Caco-2 (cell line): ENCODE measurements around the gene PXN. TPM values are rescaled to one million over a fixed set of nuclear protein-coding genes. Genes with fewer than 3 reads are reported as not detected.

Experiments used
- BruUV-seq: library from RNA; stranded (reverse); fragments of 400-500 nt; replicated peaks from 2 replicates; lab custom pipeline; 2021; lab: Mats Ljungman, UMichigan
- CTCF ChIA-PET: fragments of 300-600 bp; sonication (Branson Sonifier 250); formaldehyde crosslinking; loops from one replicate; lab custom pipeline; 2022; ENCODE audit warnings: antibody characterized with exemption; lab: Charles Lee
- POLR2A ChIA-PET: fragments of 300-600 bp; sonication (Branson Sonifier 250); formaldehyde crosslinking; loops from one replicate; lab custom pipeline; 2022; ENCODE audit warnings: antibody characterized with exemption; lab: Charles Lee
- DNase-seq, 2 experiments: peaks; one replicate each; pipeline versions ENCODE4 v3.0.0 to v3.0.0-alpha.2; 2020 to 2022
- H3K27me3 ChIP-seq: replicated peaks from 2 replicates; pipeline ENCODE4 v1.6.0; 2011; ENCODE audit warnings: low read length; ENCODE audit not compliant: control insufficient read depth, insufficient read depth
- H3K36me3 ChIP-seq: 2 replicates; pipeline ENCODE4 v1.5.1; 2011; ENCODE audit warnings: low read length; ENCODE audit not compliant: control insufficient read depth, insufficient read depth
- H3K4me1 ChIP-seq: fragments of 250-450 bp; sonication (Bioruptor Pico); 2 replicates; pipeline ENCODE4 v1.5.1; 2020; ENCODE audit warnings: mild to moderate bottlenecking
- H3K4me3 ChIP-seq: 2 replicates; pipeline ENCODE4 v1.5.1; 2011; ENCODE audit warnings: low read depth, mild to moderate bottlenecking, control low read depth, low read length
- H3K9me3 ChIP-seq: fragments of 250-450 bp; sonication (Bioruptor Pico); 2 replicates; pipeline ENCODE4 v1.5.1; 2020; ENCODE audit warnings: mild to moderate bottlenecking, moderate library complexity
- H3K27ac Mint-ChIP-seq: one replicate; pipeline ENCODE4 v1.8.0; 2022; ENCODE audit warnings: mixed read lengths; ENCODE audit not compliant: unreplicated experiment
- H3K27me3 Mint-ChIP-seq: one replicate; pipeline ENCODE4 v1.8.0; 2022; ENCODE audit warnings: mixed read lengths; ENCODE audit not compliant: insufficient read depth, unreplicated experiment
- H3K36me3 Mint-ChIP-seq: one replicate; pipeline ENCODE4 v1.8.0; 2022; ENCODE audit warnings: mild to moderate bottlenecking, mixed read lengths; ENCODE audit not compliant: insufficient read depth, unreplicated experiment
- H3K4me1 Mint-ChIP-seq: one replicate; pipeline ENCODE4 v1.8.0; 2022; ENCODE audit warnings: low read depth, mixed read lengths; ENCODE audit not compliant: unreplicated experiment
- H3K4me3 Mint-ChIP-seq: one replicate; pipeline ENCODE4 v1.8.0; 2022; ENCODE audit warnings: mild to moderate bottlenecking, moderate library complexity, mixed read lengths; ENCODE audit not compliant: unreplicated experiment
- H3K9me3 Mint-ChIP-seq: one replicate; pipeline ENCODE4 v1.8.0; 2022; ENCODE audit warnings: mixed read lengths; ENCODE audit not compliant: unreplicated experiment
- intact Hi-C: fragments of 100-400 bp; cut with micrococcal nuclease; formaldehyde crosslinking; loops from one replicate; pipeline ENCODE4 v1.10.0; 2022; ENCODE audit not compliant: unreplicated experiment
- total RNA-seq: library from RNA; stranded (reverse); gene quantifications from 2 replicates; pipeline ENCODE4 v1.2.3, GENCODE V29; 2022
- TF ChIP-seq, protein P1 (sequence below), 2 experiments: fragments of 200-600 bp in 1 of 2; IDR thresholded peaks; 1 replicate in 1 of 2; 2 replicates in 1 of 2; pipeline versions ENCODE4 v1.5.1 to v1.8.0; 2011 to 2022; ENCODE audit warnings: antibody characterized with exemption in 1 of 2, control low read depth in 1 of 2, inconsistent platforms in 1 of 2, low read depth in 1 of 2, low read length in 1 of 2, mild to moderate bottlenecking in 1 of 2, moderate library complexity in 1 of 2; ENCODE audit not compliant: insufficient read depth in 1 of 2, severe bottlenecking in 1 of 2, unreplicated experiment in 1 of 2

Gene PXN
- total RNA-seq, 1 experiment from 2014 or later, result 150 TPM

DNA sequence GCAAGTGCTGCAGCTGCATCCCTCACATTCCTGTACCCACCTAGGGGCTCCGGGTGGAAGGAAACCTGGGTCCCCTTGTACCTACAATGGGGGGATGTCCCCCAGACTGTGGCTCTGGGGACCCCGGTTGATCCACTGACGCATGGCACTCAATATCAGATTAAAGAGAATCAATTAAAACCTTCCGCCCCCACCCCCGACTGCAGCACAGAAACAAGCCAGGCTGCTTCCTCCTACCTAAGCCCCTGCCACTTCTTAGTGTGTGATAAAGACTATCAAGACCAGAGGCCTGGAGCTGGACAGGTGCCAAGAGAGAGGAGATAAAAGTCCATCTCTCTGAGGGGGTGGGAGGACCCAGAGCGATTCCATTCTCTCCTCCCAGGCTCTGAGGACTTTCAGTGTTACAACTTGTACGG is 36.5 kb downstream of the PXN start:
- Mint-ChIP-seq H3K9me3 (no peaks in the 10 kb centered on the region), H3K4me3 (peak overlapping the region; percentile 67), H3K27me3 (no peaks in the 10 kb centered on the region), H3K27ac (peak overlapping the region; percentile 84), H3K4me1 (peaks cover 48% of the 10 kb centered on the region), H3K36me3 (peaks cover 84% of the 10 kb centered on the region)
- peak; percentile 81 to 95 for DNase-seq
- TF ChIP-seq, protein P1, sequence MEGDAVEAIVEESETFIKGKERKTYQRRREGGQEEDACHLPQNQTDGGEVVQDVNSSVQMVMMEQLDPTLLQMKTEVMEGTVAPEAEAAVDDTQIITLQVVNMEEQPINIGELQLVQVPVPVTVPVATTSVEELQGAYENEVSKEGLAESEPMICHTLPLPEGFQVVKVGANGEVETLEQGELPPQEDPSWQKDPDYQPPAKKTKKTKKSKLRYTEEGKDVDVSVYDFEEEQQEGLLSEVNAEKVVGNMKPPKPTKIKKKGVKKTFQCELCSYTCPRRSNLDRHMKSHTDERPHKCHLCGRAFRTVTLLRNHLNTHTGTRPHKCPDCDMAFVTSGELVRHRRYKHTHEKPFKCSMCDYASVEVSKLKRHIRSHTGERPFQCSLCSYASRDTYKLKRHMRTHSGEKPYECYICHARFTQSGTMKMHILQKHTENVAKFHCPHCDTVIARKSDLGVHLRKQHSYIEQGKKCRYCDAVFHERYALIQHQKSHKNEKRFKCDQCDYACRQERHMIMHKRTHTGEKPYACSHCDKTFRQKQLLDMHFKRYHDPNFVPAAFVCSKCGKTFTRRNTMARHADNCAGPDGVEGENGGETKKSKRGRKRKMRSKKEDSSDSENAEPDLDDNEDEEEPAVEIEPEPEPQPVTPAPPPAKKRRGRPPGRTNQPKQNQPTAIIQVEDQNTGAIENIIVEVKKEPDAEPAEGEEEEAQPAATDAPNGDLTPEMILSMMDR (IDR thresholded peaks at IDR 0.05; ENCODE audit: insufficient read depth in 1 of 2, low read depth in 1 of 2, low read length in 1 of 2, severe bottlenecking in 1 of 2, unreplicated experiment in 1 of 2), result no peak
- no peaks in the 10 kb centered on the region for H3K9me3 ChIP-seq
- no TSS peak for BruUV-seq
- ChIA-PET POLR2A (interaction anchor here (0.7 to 6.7 kb wide), 11 partner anchors 11 to 124 kb away, joined by 3 to 297 read pairs (median 8); partner anchors contain the start of genes PXN, RNU4-1, RNU4-2 and RPLP0), CTCF (interaction anchor here (0.5 to 6.1 kb wide), 16 partner anchors 10 to 263 kb away, joined by 3 to 229 read pairs (median 6); partner anchors contain the start of genes PXN, RNU4-1, RNU4-2 and RPLP0)
- intact Hi-C loops, result loop anchor here (2.0 kb wide), 1 partner anchor 20 kb away; no protein-coding TSS in a partner anchor
- H3K36me3 ChIP-seq, result no peaks in the 10 kb centered on the region
- H3K4me3 ChIP-seq, result peak overlapping the region; percentile 13
- H3K27me3 ChIP-seq, result no peaks in the 10 kb centered on the region
- H3K4me1 ChIP-seq, result peaks cover 84% of the 10 kb centered on the region

DNA sequence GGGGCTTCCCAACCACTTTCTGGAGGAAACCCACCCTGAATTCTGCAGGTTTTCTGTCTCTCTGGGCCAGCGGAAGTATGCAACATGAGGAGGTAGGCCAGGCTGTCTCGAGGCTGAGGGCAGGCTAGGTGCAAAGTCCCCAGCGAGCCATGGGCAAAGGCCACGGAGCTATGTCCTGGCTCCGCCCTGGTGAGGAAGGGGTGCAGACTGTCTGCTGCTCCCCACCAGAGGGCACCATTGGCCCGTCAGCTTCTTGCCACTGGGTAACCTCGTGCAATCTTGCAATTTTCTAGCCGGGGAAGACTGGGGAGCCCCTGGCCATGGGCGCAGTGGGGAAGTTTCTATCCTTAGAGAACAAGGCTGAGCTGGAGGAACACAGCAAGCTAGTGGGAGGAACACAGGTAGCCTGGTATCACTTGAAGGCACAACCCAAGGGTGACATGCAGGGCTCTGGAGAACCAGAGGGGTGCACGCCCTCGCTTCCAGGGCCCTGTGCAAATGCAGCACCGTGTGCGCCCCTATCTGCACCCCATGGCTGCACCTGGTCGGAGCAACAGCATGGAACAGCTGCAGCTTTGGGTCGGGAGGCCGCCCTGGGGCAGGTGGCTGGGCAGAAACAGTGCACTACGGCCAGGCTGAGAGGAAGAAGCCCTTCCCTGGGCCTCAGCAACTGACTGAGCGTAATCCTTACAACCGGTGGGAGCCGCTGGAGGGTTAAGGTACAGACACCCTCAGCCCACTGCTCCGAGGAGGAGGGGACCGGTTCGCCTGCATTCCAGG is 37.0 kb downstream of the PXN start:
- Mint-ChIP-seq H3K9me3 (no peaks in the 10 kb centered on the region), H3K27me3 (no peaks in the 10 kb centered on the region), H3K4me3 (peak overlapping the region; percentile 67), H3K27ac (peak overlapping the region; percentile 84), H3K36me3 (peaks cover 88% of the 10 kb centered on the region), H3K4me1 (peaks cover 43% of the 10 kb centered on the region)
- Histone ChIP-seq H3K4me3 (peak overlapping the region; percentile 34), H3K9me3 (no peaks in the 10 kb centered on the region), H3K4me1 (peaks cover 78% of the 10 kb centered on the region), H3K27me3 (no peaks in the 10 kb centered on the region), H3K36me3 (no peaks in the 10 kb centered on the region)
- no TSS peak for BruUV-seq
- ChIA-PET CTCF (interaction anchor here (0.5 to 6.1 kb wide), 33 partner anchors 9 to 1068 kb away, joined by 3 to 229 read pairs (median 5); partner anchors contain the start of genes CAMKK2, PXN, RAB35 and RNU4-1), POLR2A (interaction anchor here (0.5 to 6.7 kb wide), 19 partner anchors 12 to 159 kb away, joined by 3 to 297 read pairs (median 5); partner anchors contain the start of genes PXN, RNU4-1, RNU4-2 and RPLP0)
- TF ChIP-seq, protein P1 (IDR thresholded peaks at IDR 0.05; ENCODE audit: insufficient read depth in 1 of 2, low read depth in 1 of 2, low read length in 1 of 2, severe bottlenecking in 1 of 2, unreplicated experiment in 1 of 2), result peak; percentile 84 to 94
- intact Hi-C loops, result loop anchor here (1.0 to 2.0 kb wide), 4 partner anchors 20 to 63 kb away; partner anchors contain the start of genes PXN, RNU4-2 and RPLP0
- DNase-seq, result peak; percentile 97 to 99

DNA sequence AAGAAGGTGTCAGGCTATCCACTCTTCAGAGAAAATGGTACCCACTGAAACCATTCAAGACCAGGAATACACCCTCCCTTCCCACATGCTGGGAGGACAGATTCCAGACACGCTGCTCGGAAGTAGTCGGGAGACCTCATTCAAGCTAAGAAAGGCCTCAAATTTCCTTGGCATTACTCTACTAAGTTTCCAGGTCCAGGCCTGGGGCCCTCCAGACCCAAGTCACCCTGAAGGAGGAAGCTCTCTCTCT is 37.6 kb downstream of the PXN start:
- Mint-ChIP-seq H3K36me3 (peaks cover 89% of the 10 kb centered on the region), H3K27ac (peak overlapping the region; percentile 84), H3K27me3 (no peaks in the 10 kb centered on the region), H3K9me3 (no peaks in the 10 kb centered on the region), H3K4me1 (peaks cover 38% of the 10 kb centered on the region), H3K4me3 (peak overlapping the region; percentile 67)
- TSS peak; percentile 34 for BruUV-seq
- Histone ChIP-seq H3K27me3 (no peaks in the 10 kb centered on the region), H3K4me1 (peaks cover 73% of the 10 kb centered on the region), H3K9me3 (no peaks in the 10 kb centered on the region), H3K4me3 (peak overlapping the region; percentile 22), H3K36me3 (no peaks in the 10 kb centered on the region)
- intact Hi-C loops, result loop anchor here (1.0 to 2.0 kb wide), 4 partner anchors 21 to 63 kb away; partner anchors contain the start of genes PXN, RNU4-2 and RPLP0
- POLR2A ChIA-PET, result interaction anchor here (0.8 to 6.7 kb wide), 16 partner anchors 12 to 750 kb away, joined by 3 to 297 read pairs (median 6); partner anchors contain the start of genes PXN, RNU4-1, RNU4-2 and RPLP0
- TF ChIP-seq, protein P1 (IDR thresholded peaks at IDR 0.05; ENCODE audit: insufficient read depth in 1 of 2, low read depth in 1 of 2, low read length in 1 of 2, severe bottlenecking in 1 of 2, unreplicated experiment in 1 of 2), result no peak
- DNase-seq, result no peak
- CTCF ChIA-PET, result interaction anchor here (0.5 to 6.1 kb wide), 28 partner anchors 9 to 1068 kb away, joined by 3 to 229 read pairs (median 5); partner anchors contain the start of genes CAMKK2, PXN, RAB35 and RNU4-1
